ENCODE measurements around the gene PLXNA2.

- TF ChIP-seq POLR2A (IDR thresholded peaks at IDR 0.05), result no peak
- no peak for TF ChIP-seq CTCF (IDR thresholded peaks at IDR 0.05)
Measured at GRCh38 chr1:208203848-208204609, 40.2 kb downstream of the PLXNA2 start.
